GM23338 (cell line): ENCODE measurements around the gene RAD50.

ENCODE experiments used
- EZH2 ChIP-seq: fragments of 200-600 bp; sonication (generic); IDR thresholded peaks from one replicate; pipeline ENCODE4 v1.8.0; 2017; ENCODE audit warnings: antibody characterized with exemption, mild to moderate bottlenecking, low read depth; ENCODE audit not compliant: unreplicated experiment
- EZH2phosphoT487 ChIP-seq: fragments of 200-600 bp; sonication (generic); IDR thresholded peaks from one replicate; pipeline ENCODE4 v1.8.1; 2018; ENCODE audit warnings: antibody characterized with exemption; ENCODE audit not compliant: unreplicated experiment
- POLR2AphosphoS5 ChIP-seq: IDR thresholded peaks from 2 replicates; pipeline ENCODE4 v1.6.1; 2016; ENCODE audit warnings: antibody characterized with exemption, low read depth
- REST ChIP-seq: IDR thresholded peaks from one replicate; pipeline ENCODE4 v1.6.1; 2018; ENCODE audit warnings: antibody characterized with exemption; ENCODE audit not compliant: unreplicated experiment
- STAT1 ChIP-seq: IDR thresholded peaks from one replicate; pipeline ENCODE4 v1.6.1; 2016; ENCODE audit warnings: antibody characterized with exemption; ENCODE audit not compliant: unreplicated experiment
- ZNF114 ChIP-seq: fragments of 250-450 bp; sonication (Bioruptor Pico); IDR thresholded peaks from 2 replicates; pipeline ENCODE4 v1.5.0; 2020; ENCODE audit warnings: mild to moderate bottlenecking, moderate library complexity
- TF ChIP-seq, protein P1 (sequence below), 2 experiments: fragments of 200-600 bp in 1 of 2; sonication (generic) in 1 of 2; conservative IDR thresholded peaks; 2 replicates each; pipeline versions ENCODE4 v1.5.1 to v1.6.1; 2016 to 2017; ENCODE audit warnings: antibody characterized with exemption in 2 of 2, low read depth in 2 of 2, mild to moderate bottlenecking in 2 of 2, moderate library complexity in 1 of 2

GRCh38 chr5:132621699-132622098, 64.9 kb downstream of the RAD50 start:
- no peak for TF ChIP-seq POLR2AphosphoS5
- TF ChIP-seq, protein P1, sequence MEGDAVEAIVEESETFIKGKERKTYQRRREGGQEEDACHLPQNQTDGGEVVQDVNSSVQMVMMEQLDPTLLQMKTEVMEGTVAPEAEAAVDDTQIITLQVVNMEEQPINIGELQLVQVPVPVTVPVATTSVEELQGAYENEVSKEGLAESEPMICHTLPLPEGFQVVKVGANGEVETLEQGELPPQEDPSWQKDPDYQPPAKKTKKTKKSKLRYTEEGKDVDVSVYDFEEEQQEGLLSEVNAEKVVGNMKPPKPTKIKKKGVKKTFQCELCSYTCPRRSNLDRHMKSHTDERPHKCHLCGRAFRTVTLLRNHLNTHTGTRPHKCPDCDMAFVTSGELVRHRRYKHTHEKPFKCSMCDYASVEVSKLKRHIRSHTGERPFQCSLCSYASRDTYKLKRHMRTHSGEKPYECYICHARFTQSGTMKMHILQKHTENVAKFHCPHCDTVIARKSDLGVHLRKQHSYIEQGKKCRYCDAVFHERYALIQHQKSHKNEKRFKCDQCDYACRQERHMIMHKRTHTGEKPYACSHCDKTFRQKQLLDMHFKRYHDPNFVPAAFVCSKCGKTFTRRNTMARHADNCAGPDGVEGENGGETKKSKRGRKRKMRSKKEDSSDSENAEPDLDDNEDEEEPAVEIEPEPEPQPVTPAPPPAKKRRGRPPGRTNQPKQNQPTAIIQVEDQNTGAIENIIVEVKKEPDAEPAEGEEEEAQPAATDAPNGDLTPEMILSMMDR (conservative IDR thresholded peaks at IDR 0.05; ENCODE audit: low read depth in 2 of 2), result no peak
- no peak for TF ChIP-seq ZNF114 (CRISPR knock-in tag)
- no peak for TF ChIP-seq EZH2phosphoT487
- TF ChIP-seq EZH2, result no peak
- TF ChIP-seq REST, result no peak
- TF ChIP-seq STAT1, result no peak
